GM19238 (cell line): ENCODE measurements around the gene TAGLN3.

Experiments used
- DNase-seq: peaks from one replicate; pipeline ENCODE4 v3.0.0; 2011; ENCODE audit warnings: low spot score; ENCODE audit not compliant: insufficient read length

TAGLN3 gene

GRCh38 chr3:112046599-112046998 is 47.9 kb downstream of the TAGLN3 start:
- no peak for DNase-seq

GRCh38 chr3:112047264-112047663 is 48.5 kb downstream of the TAGLN3 start:
- no peak for DNase-seq

- DNase-seq, result no peak
Measured at GRCh38 chr3:112048911-112049310, 50.2 kb downstream of the TAGLN3 start.

- no peak for DNase-seq
Measured at GRCh38 chr3:112053229-112053628, 54.5 kb downstream of the TAGLN3 start.

- no peak for DNase-seq
Measured at GRCh38 chr3:112056451-112056929, 57.8 kb downstream of the TAGLN3 start.

GRCh38 chr3:112059497-112059896 is 60.8 kb downstream of the TAGLN3 start:
- no peak for DNase-seq

GRCh38 chr3:112061152-112061551 is 62.4 kb downstream of the TAGLN3 start:
- DNase-seq, result no peak
